GM21515 (cell line): ENCODE measurements around the gene OR6V1.

Experiments used
- ATAC-seq: cut with Tn5 transposase; IDR thresholded peaks from one replicate; pipeline ENCODE4 v1.9.1; 2021; ENCODE audit not compliant: unreplicated experiment

OR6V1 gene

GRCh38 chr7:143052041-143052440, at the start of gene OR6V1:
OR6V1 (plus strand) TSS chr7:143052341; CDS start chr7:143052341, 0 bp downstream.
- no peak for ATAC-seq

DNA sequence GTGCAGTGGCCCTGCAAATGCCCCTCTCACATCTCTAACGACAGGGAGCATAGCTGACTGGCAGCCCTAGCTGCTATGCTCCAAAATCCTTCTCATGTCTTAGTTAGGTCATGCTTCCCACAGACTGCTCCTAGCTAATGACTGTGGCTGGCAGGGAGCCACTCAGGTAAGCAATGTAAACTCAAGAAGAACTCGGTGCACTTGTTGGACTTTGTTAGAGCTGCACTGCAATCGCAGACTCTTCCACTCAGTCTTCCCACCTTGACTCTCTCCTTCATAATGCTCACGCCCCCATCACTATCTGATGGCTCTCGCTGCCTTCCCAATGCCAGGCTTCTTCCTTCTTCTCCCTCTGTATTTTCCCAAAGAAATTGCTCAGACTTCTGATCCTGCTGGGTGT, 49.2 kb upstream of the OR6V1 start:
- no peak for ATAC-seq

DNA sequence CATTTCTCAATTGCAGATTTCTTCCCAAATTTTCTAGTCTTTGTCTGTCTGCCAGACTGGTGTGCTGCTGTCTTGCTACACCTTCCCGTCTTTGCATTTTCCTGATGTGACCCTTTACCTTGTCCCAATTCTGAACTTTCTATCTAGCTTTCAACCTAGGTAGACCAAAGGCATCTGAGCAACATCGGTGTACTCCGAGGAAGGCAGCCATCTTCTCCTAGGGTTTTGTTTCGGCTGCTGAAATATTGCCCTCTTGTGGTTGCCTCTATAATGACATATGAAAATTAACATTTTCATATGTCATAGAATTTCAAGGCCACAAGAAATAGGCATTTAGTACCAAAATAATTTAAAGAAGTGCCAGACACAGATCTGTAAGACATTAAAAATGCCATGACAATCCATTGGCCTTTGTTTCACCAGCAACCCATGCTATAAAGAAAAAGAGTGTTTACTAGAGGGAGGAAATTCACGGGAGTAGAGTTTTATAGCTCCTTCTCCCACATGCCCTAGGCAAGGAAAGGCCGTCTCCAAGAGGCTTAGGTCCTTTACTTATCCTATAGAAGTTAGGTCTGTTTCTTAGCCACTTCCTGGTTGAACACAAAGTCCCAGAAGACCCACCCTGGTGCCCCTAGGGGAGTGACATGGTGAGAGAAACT, 48.6 kb upstream of the OR6V1 start:
- no peak for ATAC-seq

- no peak for ATAC-seq
Measured at GRCh38 chr7:143005632-143006260, 46.4 kb upstream of the OR6V1 start.

- peak; percentile 91 for ATAC-seq
Measured at GRCh38 chr7:143008007-143008901, 43.9 kb upstream of the OR6V1 start.

DNA sequence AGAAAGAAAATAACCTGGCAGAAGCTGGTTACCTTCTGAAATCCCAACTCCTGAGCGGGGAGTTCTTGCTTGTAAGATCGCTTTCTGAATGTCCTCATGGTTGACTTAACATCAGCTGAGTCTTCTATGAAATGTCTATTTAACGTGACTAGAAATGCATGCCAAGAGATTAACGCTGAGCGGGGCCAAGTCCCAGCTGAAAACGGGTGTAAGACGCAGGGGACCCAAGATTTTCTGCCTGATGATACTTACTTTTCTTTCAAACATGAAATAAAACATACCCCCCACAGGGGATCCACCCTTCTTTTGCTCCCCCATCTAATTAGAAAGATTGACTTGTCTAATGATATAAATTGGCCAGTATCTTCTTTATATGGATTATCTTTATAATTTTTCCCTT, 40.1 kb upstream of the OR6V1 start:
- no peak for ATAC-seq

- ATAC-seq, result no peak
Measured at GRCh38 chr7:143012409-143012808, 39.7 kb upstream of the OR6V1 start.

GRCh38 chr7:143013473-143013872, 38.7 kb upstream of the OR6V1 start:
- ATAC-seq, result no peak

DNA sequence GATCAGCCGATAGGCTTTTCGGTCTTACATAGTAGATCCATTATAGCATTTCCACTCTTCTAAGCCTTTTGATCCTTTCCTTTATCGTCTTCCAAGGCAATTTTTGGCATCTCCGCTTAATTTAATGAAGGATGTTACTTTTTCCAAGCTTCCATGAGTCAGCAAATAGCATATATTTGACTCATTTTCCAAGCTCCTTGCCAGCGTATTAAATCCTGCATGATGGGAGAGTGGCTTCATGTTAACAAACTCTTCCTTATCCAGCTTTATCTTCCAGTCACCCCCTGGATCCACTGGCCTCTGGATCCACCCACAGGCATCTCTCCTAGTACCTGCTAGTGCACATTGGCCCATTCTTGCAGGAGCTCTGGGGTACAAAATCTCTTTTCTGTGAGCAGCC, 38.2 kb upstream of the OR6V1 start:
- no peak for ATAC-seq

- peak; percentile 90 for ATAC-seq
Measured at GRCh38 chr7:143015084-143015483, 37.1 kb upstream of the OR6V1 start.

DNA sequence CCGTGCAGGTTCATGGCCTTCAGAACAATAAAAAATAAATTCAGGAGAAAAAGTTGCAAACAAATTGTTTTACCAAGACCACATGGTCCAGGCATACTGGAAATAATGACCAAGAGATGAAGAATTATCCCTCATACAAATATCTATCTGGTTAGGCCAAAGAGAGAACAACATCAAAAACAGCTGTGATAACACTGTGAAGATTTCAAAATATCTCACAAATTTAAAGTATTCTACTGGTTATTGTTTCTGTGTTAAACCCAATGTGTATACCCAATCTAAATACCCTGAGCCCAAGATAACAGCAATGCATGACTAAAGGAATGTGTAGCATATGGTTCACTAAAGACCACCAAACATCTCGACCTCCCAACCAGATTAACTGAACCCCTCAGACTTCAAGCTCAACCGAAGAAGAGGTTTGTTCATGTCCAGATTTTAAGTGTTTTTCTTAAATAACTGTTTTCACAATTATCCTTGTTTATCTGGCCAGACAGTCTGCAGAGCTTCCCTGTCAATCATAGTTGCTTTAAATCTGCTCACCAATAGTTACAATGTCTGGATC, 36.1 kb upstream of the OR6V1 start:
- ATAC-seq, result no peak

GRCh38 chr7:143016996-143017395, 35.1 kb upstream of the OR6V1 start:
- no peak for ATAC-seq

DNA sequence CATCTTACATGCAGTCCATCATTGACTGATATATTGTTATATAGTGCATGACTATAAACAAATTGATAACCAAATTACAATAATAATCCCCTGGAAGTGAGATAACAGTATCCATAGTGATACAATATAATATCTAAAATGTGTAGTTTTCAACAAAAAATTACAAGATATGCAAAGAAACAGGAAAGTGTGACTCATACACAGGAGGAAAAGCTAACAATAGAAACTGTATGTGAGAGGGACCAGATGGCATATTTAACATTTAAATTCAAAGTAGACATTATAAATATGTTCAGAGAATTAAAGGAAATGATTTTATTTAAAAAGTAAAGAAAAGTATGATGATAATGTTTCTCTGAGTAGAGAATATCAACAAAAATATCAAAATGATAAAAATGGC, 33.2 kb upstream of the OR6V1 start:
- no peak for ATAC-seq

GRCh38 chr7:143023047-143023446, 29.1 kb upstream of the OR6V1 start:
- no peak for ATAC-seq

DNA sequence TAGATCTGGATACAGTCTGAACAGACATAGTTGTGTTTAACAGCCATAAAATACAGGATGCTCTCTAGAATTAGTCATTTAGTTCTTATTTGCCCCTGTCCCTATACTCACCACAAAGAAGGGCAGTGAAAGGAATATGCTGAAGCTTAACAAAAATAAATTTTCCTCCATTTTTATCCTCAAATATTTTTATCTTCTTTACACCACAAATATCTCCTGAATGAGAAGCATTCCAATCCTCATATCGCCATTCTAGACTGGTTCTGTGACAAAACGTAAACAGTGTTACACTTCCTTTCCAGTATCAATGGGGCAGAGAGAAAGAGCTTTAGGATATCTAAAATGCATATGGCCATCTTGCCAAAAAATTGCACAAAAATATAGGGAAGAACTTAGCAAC, 26.8 kb upstream of the OR6V1 start:
- no peak for ATAC-seq

DNA sequence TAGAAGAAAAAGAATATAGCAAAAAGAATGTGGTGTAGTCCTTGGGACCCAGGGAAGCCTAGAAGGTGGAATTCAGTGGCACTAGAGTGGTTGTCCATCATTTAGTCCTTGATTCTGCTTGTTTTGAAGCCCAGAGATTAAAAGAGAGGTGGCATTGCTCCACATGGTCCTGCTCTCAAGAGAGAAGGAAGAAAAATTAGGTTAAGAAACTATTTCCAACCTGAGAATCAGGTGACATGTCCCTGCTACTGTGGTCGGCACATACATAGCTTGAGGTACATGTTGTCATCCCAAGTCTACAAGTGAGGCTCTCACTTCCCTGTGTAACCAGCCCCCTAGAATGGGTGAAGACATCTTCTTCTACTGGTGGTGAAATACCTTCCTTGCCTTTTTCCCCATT, 25.1 kb upstream of the OR6V1 start, which contains the start of gene OR9A2:
OR9A2 (minus strand) TSS at position 101 of the 400 bp plus-strand sequence; CDS start at position 101, 0 bp downstream.
- ATAC-seq, result no peak

DNA sequence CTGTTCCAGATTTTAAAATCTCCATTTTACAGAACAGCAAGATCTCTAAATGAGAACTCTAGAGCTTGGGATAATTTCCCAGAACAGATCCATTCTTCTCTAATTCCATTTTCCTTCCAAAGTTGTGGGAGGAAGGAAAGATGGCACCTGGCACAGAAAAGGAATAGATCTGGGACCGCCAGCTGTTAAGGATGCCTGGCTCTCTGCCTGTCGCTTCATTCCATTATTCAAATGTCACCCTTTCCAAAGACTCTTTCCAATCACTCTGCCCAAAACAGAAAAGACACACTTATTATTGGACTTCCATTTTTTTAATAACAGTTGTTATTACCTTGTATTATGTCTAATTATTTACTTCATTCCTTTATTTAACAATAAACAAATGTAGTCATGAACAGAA, 24.5 kb upstream of the OR6V1 start:
- ATAC-seq, result no peak

- ATAC-seq, result no peak
Measured at GRCh38 chr7:143038635-143039034, 13.5 kb upstream of the OR6V1 start.

DNA sequence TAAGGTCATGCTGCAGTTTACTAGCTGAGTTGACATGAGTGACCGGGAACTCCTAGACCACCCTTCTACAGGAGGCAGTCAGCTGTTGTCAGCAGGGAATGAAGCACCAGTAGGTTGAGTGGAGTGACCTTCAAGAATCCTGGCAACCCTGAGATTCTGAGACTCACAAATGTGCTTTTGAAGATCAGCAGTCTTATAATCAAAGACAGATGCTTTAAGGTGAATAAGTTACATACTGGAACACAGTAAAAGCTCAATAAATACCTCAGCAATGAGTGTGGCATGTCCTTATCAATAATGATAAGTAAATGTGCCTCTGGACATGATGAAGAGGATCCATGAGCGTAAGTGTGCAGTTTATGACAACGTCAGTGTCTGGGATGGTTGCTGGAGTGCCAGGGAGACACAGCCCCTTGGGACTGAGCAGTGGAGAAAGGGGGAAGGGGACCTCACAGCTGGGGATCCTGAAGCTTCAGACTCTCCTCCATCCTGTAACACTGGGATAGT, 11.9 kb upstream of the OR6V1 start:
- ATAC-seq, result no peak

DNA sequence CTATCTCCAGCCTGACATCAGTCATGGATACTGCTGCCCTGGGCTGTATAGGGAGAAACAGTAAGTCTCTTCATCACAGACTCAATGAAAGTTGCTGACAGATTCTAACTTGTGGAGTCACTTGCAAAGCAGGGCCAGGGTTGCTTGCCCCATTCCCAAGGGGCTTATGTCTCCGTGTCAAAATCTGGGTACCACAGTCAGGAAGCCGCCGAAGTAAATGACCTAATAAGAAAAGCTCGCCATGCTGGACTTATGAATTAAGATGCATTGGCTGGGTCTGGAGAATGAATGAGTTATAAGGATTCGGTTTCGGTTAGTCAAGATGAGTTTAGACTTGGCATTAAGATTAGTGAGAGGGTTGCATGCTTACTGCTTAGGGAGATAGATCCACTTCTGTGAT, 10.8 kb upstream of the OR6V1 start:
- no peak for ATAC-seq

DNA sequence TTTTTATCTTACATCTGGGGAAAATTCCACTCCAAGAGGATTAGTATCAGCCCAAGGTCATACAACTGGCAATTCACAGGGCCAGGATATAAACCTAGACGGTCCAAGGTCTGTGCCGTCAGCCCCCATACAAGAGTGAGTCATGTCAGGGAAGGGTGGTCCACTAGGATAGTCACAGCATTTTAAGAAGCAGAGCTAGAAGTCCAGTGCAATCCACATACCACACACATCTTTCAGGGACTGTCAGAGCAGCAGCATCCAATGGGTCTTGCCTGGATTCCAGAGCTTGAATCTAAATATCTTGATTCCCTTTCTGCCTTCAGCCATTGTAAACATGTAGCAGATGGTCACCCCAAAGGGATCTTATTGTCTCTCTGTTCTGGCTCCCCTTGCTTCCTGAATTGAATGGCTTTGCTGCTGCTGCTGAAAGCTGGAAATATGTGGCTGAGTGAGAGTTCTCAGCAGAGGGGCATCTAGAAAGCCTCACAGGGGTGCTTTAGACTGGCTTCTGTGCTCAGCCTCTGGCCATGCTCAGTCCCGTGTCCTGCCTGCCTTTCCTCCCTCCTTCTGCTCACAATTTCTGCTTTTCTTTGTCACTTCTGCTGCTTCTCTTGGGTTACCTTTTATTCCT, 9.9 kb upstream of the OR6V1 start:
- ATAC-seq, result no peak
